Measurements from ENCODE around the gene LAPTM4A.

- TF ChIP-seq EP300 (IDR thresholded peaks at IDR 0.05; ENCODE audit: borderline replicate concordance in 1 of 2, control insufficient read depth in 1 of 2, low read depth in 2 of 2, low read length in 2 of 2) (no peak), EZH2 (IDR thresholded peaks at IDR 0.05; ENCODE audit: borderline replicate concordance, control insufficient read depth, low read depth, low read length) (no peak), TCF12 (IDR thresholded peaks at IDR 0.05; ENCODE audit: low read depth, low read length) (no peak), RELB (IDR thresholded peaks at IDR 0.05; ENCODE audit: low read depth) (no peak), ZBTB4 (CRISPR knock-in tag; IDR thresholded peaks at IDR 0.05) (no peak), IRF4 (IDR thresholded peaks at IDR 0.05; ENCODE audit: low read depth, low read length) (no peak), MAX (IDR thresholded peaks at IDR 0.05; ENCODE audit: low read depth, low read length) (no peak), ZNF24 (IDR thresholded peaks at IDR 0.05) (no peak), SMAD1 (IDR thresholded peaks at IDR 0.05; ENCODE audit: low read depth, partially characterized antibody) (no peak), CTCF (IDR thresholded peaks at IDR 0.05 in 2 of 3, conservative IDR thresholded peaks at IDR 0.05 in 1 of 3; ENCODE audit: control insufficient read depth in 2 of 3, extremely low read depth in 1 of 3, insufficient read depth in 1 of 3, low read depth in 3 of 3, low read length in 3 of 3) (no peak), ZNF384 (IDR thresholded peaks at IDR 0.05; ENCODE audit: borderline replicate concordance, low read depth, low read length) (no peak)
Measured at GRCh38 chr2:20048488-20049448, 2.7 kb downstream of the LAPTM4A start.
